ENCODE measurements around the gene GRAMD2B. TPM values are rescaled to one million over a fixed set of nuclear protein-coding genes. Genes with fewer than 3 reads are reported as not detected.

Gene GRAMD2B
- total RNA-seq, 1 experiment from 2014 or later = 6.7 TPM

- H2BK12ac ChIP-seq (ENCODE audit: insufficient read length, low read depth, low read length) = no peak overlapping the region
- H2BK20ac ChIP-seq (ENCODE audit: low read depth, low read length, poor library complexity, severe bottlenecking) = no peak overlapping the region
- no peaks in the 10 kb centered on the region for H4K20me1 ChIP-seq (ENCODE audit: control insufficient read depth, insufficient read depth, insufficient read length)
- H3K27ac Mint-ChIP-seq = no peak overlapping the region
- H3K4me2 ChIP-seq (ENCODE audit: insufficient read depth, insufficient read length, low read length) = no peak overlapping the region
- H2BK5ac ChIP-seq (ENCODE audit: insufficient read length, low read length) = no peak overlapping the region
- no peak overlapping the region for H3K9ac ChIP-seq (ENCODE audit: extremely low read depth, insufficient read length, low read length)
- H3K36me3 Mint-ChIP-seq (ENCODE audit: insufficient read depth in 1 of 3, low read depth in 3 of 3) = peaks cover 0 to 10% (median 8%) of the 10 kb centered on the region in 3 experiments; a peak in 3 of 7 replicates
- H3T11ph ChIP-seq (ENCODE audit: low read length) = no peak overlapping the region
- no peak overlapping the region for H4K8ac ChIP-seq (replicated peaks; ENCODE audit: insufficient read length, low read depth, low read length)
- no peaks in the 10 kb centered on the region; the same call in 1 of the 2 replicates for H3K79me2 ChIP-seq (ENCODE audit: insufficient read depth, low read length)
- H2AK5ac ChIP-seq (ENCODE audit: insufficient read length, low read length) = no peak overlapping the region
- no peaks in the 10 kb centered on the region for H3K23me2 ChIP-seq (ENCODE audit: insufficient read length, low read depth, low read length, poor library complexity, severe bottlenecking)
- H3K4me1 Mint-ChIP-seq = peaks cover 8 to 9% of the 10 kb centered on the region in 2 experiments
- H4K5ac ChIP-seq (ENCODE audit: insufficient read length, low read depth, low read length) = no peak overlapping the region
- no peak overlapping the region for H3K23ac ChIP-seq (ENCODE audit: insufficient read length, low read depth, low read length)
- no peak overlapping the region for H2BK15ac ChIP-seq (ENCODE audit: low read depth, low read length)
- DNase-seq = no peak
- H2BK120ac ChIP-seq (ENCODE audit: low read depth, low read length, poor library complexity, severe bottlenecking) = no peak overlapping the region
- H3K14ac ChIP-seq (ENCODE audit: insufficient read depth, low read length) = no peak overlapping the region
- no peaks in the 10 kb centered on the region for H3K9me3 Mint-ChIP-seq
- no peak overlapping the region for H3K18ac ChIP-seq (ENCODE audit: insufficient read length, low read depth, low read length)
- H3K9me3 ChIP-seq (ENCODE audit: control insufficient read depth, low read depth, low read length) = no peaks in the 10 kb centered on the region
- no peak overlapping the region for H3K4me3 Mint-ChIP-seq
- H3K4ac ChIP-seq (ENCODE audit: low read depth, low read length) = no peak overlapping the region
- no peak overlapping the region for H2AFZ ChIP-seq (ENCODE audit: low read length)
- no CpG with 5 or more reads among the region's 1 CpG for WGBS (ENCODE audit: extremely low coverage, insufficient read length, low lambda C conversion rate)
- H3K27me3 Mint-ChIP-seq (ENCODE audit: low read depth) = no peaks in the 10 kb centered on the region
- peaks cover 2% of the 10 kb centered on the region for H3K79me1 ChIP-seq (ENCODE audit: insufficient read depth, low read depth, low read length, poor library complexity, severe bottlenecking)
- H4K91ac ChIP-seq (ENCODE audit: insufficient read length, low read depth, low read length) = no peak overlapping the region
- H3K56ac ChIP-seq (ENCODE audit: insufficient read length, low read depth, low read length) = no peak overlapping the region
- TF ChIP-seq CTCF (conservative IDR thresholded peaks at IDR 0.05) = no peak
- no peaks in the 10 kb centered on the region for H3K4me1 ChIP-seq (ENCODE audit: insufficient read depth, low read length)
- no peak overlapping the region for H3K27ac ChIP-seq (ENCODE audit: insufficient read length, low read depth, low read length)
- H3K27me3 ChIP-seq (ENCODE audit: insufficient read depth, low read length) = no peaks in the 10 kb centered on the region
Observed at GRCh38 chr5:126454535-126454934, 31.3 kb downstream of the GRAMD2B start.
